HG02610 (cell line): ENCODE data around the gene UTF1.
"Not testable (repeated sequence)": the region's sequence is repeated elsewhere in the genome, so short reads cannot be mapped to it uniquely, and the experiment has no call there.

Experiments used
- ATAC-seq: cut with Tn5 transposase; IDR thresholded peaks from one replicate; pipeline ENCODE4 v1.9.1; 2021; ENCODE audit warnings: mild to moderate bottlenecking, moderate library complexity; ENCODE audit not compliant: unreplicated experiment

The UTF1 gene

DNA sequence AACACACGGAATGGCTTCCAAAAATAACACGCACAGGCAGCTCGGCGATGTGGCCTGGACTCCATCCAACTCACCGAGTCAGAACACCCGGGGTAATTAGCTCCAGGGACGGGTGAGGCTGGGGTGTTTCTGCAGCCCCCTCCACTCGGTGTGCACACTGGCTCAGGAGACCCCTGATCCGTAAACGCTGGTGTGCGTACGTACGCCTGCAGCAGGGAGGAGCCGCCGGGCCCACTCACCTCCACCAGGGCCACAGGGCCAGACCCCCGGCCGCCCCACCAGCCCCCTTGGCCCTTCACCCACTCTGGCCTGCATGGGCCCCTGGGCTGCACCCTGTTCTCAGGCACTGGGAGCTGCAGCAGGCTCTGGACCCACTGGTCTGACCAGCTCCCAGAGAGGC, 22.4 kb upstream of the UTF1 start:
- ATAC-seq, result no peak

- no peak for ATAC-seq
These were observed 21.6 kb upstream of the UTF1 start for GRCh38 chr10:133208466-133208865.

DNA sequence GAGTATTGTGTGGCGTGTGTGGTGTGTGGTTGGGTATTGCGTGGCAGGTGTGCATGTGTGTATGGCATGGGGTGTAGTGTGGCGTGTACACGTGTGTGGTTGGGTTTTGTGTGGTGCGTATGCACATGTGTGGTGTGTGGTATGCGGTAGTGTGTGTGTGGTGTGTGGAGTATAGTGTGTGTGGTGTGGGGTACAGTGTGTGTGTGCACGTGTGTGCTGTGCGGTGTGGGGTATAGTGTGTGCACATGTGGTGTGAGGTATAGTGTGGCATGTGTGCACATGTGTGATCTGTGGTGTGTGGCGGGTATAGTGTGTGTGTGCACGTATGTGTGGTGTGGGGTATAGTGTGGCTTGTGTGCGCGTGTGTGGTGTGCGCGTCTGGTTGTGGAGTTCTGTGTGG, 20.9 kb upstream of the UTF1 start:
- ATAC-seq, result no peak

DNA sequence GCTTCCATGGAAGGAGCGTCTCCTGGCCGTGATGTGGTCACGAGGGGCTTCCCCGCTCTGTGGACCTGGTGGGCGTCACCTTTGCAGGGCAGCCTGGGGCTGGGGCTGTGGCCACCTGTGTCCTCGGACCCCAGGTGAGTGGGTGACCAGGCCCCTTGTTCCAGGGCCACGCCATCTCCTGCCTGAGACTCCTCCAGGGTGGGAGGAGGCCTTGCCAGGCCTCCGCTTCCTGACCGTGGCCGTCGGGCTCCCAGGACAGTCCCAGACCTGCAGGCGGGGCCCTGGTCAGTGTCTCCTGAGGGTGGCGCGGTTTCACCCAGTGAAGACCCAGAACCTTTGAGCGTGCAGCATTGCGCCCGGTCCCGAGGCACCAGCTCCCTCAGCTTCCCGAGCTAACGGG, 20.4 kb upstream of the UTF1 start:
- ATAC-seq, result no peak

- ATAC-seq, result no peak
These were observed 19.4 kb upstream of the UTF1 start for GRCh38 chr10:133210398-133211140.

GRCh38 chr10:133211141-133211830, 18.7 kb upstream of the UTF1 start:
- ATAC-seq, result no peak

DNA sequence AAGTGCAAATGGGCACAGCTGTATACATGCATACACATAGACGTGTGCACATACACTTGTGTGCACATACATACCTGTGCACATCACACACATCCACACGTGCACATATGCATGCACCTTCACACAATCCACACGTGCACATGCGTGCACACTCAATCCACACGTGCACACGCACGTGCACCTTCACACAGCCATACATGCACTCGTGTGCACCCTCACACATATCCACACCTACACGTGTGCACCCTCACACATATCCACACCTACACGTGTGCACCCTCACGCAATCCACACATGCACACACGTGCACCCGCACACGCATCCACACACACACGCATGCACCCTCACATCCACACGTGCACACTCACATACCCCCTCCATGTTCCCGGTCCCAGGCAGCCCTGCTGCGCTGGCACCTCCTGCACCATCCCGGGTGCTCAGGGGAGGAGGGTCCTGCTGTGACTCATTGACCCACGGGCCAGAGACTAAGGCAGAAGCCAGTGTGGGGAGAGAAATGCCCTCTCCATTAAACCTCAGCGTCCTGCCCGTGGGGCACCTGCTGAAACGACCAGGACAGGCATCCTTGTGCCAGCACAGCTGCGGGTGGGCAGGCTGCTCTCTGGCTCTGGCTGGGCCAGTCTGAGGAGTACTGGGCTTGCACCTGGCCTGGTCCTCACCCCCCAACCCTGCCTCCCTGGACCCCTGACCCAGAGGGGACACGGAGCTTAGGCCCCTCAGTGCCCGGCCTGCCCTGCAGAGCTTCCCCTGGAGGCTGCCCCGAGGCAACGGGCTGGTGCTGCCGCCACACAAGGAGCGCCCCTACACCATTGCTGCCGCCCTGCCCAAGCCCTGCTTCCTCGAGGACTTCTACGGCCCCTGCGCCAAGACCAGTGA, 17.8 kb upstream of the UTF1 start:
- ATAC-seq, result no peak

DNA sequence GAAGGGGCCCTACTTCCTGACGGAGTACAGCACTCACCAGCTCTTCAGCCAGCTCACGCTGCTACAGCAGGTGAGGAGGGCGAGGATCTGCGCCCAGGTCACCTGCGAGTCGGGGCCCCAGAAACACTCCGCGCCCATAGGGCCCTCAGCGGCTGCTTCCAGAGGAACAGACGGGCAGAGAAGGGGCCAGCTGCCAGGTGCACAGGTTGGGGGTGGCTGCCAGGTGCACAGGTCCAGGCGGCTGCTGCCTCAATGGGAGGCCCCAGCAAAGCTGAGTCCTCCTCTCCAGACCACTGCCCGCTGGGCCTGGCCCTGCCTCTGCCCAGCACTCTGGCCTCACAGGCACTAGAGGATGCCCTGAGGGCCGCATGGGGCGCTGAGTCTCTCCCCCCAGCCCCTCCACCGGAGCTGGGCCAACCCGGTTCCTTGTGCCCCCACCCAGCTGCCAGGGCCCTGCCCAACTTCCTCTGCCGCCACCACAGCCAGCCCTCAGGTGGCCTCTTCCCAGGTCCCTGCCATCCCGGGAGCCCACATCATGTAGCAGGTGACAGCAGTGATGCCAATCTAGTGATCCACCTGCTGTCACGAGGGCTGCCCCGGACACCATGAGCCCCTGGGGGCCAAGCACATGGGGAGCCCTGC, 17.0 kb upstream of the UTF1 start:
- no peak for ATAC-seq

- no peak for ATAC-seq
These were observed 16.2 kb upstream of the UTF1 start for GRCh38 chr10:133213641-133214467.

GRCh38 chr10:133214468-133215410, 15.3 kb upstream of the UTF1 start:
- no peak for ATAC-seq

DNA sequence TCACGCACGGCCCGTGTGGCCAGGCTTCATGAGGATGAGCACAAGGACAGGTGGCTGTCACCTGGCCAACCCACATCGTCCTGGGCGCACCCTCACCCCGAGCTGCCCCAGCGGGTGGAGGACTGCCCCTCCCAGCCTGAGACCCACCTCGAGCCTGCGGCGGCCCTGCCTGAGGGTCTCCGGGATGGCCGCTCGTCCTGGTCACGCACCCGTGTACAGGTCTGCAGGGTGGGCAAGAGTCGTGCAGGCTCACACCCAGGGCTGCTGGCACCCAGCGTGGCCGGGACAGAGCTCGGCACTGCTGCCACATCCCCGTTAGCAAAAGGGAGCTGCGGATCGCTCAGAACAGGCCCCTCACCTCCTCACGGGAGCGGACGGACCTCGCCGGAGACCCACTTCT, 14.4 kb upstream of the UTF1 start:
- ATAC-seq, result no peak

GRCh38 chr10:133216776-133217175, 13.2 kb upstream of the UTF1 start:
- ATAC-seq, result no peak

DNA sequence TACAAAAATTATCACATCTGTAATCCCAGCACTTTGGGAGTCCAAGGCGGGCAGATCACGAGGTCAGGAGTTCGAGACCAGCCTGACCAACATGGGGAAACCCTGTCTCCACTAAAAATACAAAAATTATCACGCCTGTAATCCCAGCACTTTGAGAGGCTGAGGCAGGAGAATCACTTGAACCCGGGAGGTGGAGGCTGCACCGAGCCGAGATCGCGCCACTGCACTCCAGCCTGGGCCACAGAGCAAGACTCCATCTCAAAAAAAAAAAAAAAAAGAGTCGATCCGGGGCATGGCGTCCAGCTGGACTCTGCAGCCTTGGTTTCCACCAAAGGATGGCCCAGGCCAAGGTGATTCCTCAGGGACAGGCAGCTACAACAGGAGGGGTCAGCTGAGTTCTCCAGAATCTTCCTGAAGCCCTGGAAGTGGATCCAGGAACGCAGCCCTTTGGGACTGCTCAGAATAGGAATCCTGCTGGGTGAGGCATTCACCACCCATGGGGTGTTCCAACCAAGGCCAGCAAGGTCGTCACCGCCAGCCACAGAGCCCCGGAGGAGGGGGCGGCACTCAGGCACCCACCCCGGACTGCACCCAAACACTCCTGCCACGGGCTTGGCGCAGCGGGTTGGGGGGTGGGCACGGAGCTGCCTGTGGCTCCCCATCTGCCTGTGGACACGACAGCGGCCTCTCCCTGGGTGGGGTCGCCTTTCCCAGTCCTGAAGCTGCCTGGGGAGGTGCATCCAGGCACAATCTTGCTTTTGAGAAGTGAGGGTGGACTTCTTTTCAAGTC, 12.0 kb upstream of the UTF1 start:
- no peak for ATAC-seq

DNA sequence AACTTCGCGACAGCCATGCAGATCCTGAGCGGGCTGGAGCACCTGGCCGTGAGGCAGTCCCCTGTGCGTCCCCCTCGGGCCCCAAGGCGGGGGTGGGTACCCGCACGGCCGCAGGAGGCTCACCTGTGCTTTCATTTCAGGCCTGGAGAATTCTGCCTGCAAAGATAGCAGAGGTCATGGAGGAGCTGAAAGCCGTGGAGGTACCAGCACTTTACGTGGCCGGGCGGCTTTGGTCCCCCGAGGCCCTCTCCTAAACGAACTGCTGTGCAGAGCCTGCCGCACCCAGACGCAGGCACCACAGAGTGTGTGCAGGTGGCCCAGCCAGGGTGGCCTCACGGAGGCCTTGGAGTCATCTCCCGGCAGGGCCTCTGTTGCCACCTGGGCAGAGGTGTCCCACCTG, 11.1 kb upstream of the UTF1 start:
- ATAC-seq, result no peak

DNA sequence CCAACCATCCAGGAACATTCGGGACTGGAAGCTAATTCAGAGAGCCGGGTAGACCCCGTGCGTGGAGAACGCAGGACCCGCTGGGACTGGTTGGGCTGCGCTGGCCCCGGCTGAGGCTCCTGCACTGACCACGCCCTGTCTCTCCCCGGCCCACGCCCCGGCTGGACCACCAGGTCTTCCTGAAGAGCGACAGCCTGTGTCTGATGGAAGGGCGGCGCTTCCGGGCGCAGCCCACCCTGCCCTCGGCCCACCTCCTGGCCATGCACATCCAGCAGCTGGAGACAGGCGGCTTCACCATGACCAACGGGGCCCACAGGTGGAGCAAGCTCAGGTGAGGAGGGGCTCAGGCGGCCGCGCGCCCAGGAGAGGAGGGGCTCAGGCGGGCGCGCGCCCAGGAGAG, 10.2 kb upstream of the UTF1 start:
- ATAC-seq, result no peak

DNA sequence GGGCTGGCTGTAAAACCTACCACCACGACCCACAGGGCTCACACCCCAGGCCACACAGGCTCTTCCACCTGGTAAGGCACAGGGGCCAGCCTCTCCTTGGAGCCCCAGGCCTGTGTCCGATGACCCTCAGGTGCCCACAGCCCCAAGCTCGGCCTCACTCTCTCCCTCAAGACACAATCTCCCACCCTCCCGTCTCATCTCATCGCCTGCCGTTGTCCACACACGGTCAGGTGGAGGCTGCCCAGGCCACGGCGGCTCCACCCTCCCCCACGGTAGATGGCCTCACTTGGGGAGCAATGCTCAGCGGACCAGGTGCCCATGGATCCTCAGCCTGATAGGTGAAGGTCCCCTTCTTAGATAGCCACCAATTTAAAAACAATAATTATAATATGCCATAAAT, 8.7 kb upstream of the UTF1 start:
- ATAC-seq, result no peak

GRCh38 chr10:133221756-133222155, 8.3 kb upstream of the UTF1 start:
- not testable (repeated sequence) for ATAC-seq

GRCh38 chr10:133224076-133224475, 5.9 kb upstream of the UTF1 start:
- ATAC-seq, result no peak
